AG10803 (cell line): Measurements from ENCODE around the gene CDK18.
A peak's percentile ranks its signal among the peaks of the same experiment; 100 is the strongest.

Source experiments
- DNase-seq: peaks from one replicate; pipeline ENCODE4 v3.0.0; 2010; ENCODE audit warnings: low read depth
- H3K4me3 ChIP-seq: 2 replicates; pipeline ENCODE4 v1.5.1; 2011; ENCODE audit warnings: mild to moderate bottlenecking, low read length, control low read depth
- CTCF ChIP-seq: conservative IDR thresholded peaks from 2 replicates; pipeline ENCODE4 v1.5.1; 2011; ENCODE audit warnings: mild to moderate bottlenecking, low read length, control low read depth, inconsistent platforms

CDK18 gene

DNA sequence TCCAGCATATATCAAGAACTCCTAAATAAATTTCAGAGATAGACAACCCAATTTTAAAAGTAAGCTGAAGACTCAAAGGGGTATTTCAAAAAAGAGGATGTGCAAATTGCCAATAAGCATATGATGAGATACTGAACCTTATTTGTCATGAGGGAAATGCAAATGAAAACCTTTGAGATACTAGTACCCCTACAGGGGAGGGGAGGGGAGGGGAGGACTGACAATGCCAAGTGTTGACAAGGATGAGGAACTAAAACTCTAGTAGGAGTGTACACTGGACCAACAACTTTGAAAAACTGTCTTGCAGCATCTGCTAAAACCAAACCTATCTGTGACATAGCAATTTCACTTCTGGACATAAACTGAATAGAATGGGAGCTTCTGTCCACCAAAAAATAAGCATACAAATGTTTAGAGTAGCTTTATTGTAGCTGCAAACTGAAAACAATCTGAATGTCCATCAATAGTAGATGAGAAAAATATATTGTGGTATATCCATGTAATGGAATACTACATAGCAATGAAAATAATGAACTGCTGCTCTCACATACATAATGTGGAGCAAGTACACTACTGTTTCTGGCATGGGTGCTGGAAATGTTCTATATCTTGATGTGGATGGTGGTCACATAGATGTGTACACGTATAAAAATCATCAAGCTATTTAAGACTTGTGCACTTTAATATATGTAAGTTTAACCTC, 57.2 kb downstream of the CDK18 start:
- TF ChIP-seq CTCF = no peak

DNA sequence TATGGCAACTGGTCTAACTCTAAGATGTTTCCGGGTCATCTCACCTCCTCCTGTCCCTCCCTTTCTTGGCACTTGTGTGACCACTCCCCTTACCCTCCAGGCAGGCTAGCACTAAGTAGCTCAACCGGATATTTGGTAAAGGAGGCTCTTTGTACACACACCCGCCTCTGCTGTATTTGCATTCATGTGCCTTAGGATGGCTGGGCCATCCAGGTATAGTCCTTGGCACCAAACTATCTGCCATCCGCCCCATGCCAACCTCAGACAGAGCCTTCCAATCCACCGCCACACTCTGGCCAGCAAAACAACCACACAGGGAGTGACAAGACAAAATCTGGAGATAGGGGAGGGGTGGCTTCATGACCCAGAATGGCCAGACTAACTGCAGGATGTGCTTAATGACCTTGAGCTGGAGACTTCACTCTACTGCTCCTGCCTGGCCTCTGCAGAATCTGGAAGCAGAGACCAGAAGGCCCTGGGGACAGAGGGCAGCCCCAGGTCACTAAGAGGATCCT, 59.5 kb downstream of the CDK18 start:
- DNase-seq = no peak
- TF ChIP-seq CTCF = no peak
- no peak overlapping the region for H3K4me3 ChIP-seq

More for the DNA sequence above, 57.2 kb downstream of the CDK18 start:
- H3K4me3 ChIP-seq = no peak overlapping the region
- no peak for DNase-seq

DNA sequence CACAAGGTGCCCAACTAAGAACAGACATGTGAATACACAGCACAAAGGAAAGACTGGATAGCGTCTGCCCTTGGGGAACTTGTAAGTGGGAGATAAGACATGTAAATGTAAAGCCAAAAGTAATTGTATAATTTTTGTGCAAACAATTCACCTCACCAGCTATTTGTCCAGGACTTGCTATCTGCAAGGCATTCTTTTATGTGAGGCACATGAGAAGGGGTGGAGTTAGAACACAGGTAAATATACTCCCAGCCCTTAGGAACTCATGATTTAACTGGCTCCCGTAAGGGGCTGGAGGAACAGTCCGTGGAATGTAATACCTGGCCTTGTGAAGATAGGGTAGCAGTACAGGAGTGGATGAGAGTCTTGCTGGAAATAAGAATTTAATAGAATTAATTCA, 61.3 kb downstream of the CDK18 start:
- DNase-seq = no peak
- H3K4me3 ChIP-seq = no peak overlapping the region
- no peak for TF ChIP-seq CTCF

GRCh38 chr1:205567716-205568115, 63.2 kb downstream of the CDK18 start:
- no peak for TF ChIP-seq CTCF
- no peak overlapping the region for H3K4me3 ChIP-seq
- DNase-seq = no peak

- no peak for DNase-seq
- TF ChIP-seq CTCF = no peak
- H3K4me3 ChIP-seq = no peak overlapping the region
These were observed 63.6 kb downstream of the CDK18 start for GRCh38 chr1:205568135-205568468.

DNA sequence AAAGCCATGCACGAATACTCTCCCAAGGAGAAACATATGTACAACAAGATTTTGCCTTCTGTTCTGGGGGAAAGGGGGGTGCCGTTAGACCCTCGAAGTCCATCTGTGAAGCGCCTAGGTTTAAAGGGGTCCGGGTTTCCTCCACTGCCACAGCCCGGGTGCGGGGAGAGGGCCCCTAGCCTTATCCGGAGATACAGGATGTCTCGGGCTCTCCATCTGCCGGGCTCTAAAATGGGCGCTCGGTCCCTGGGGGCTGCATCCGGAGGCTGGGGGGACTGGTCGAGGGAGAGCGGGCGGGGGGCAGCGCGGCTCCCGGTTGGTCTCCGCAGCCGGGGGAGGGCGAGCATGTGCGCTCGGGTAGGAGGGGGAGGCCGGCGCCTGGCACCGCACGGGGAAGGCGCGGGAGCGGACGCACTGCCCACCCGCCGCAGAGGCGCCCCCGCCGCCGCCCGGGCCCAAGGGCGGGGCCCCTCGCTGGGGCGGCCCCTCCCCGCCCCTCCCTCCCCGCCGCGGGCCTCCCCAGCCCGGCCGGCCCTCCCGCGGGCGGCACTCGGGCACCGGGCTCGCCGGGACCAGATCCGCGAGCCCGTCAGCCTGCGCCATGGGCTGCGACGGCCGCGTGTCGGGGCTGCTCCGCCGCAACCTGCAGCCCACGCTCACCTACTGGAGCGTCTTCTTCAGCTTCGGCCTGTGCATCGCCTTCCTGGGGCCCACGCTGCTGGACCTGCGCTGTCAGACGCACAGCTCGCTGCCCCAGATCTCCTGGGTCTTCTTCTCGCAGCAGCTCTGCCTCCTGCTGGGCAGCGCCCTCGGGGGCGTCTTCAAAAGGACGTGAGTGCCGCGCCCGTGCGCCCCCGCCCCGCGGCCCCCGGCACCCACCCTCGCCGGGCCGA, 64.2 kb downstream of the CDK18 start:
- H3K4me3 ChIP-seq = no peak overlapping the region; the same call in 1 of the 2 replicates
- TF ChIP-seq CTCF = 0 out of 2 replicates have a peak, but pooled peaks have one; percentile 6
- DNase-seq = no peak
